Endothelial cell of umbilical vein (primary cell): Measurements from ENCODE around the gene PKD2L1.

Experiments
- CTCF ChIP-seq, 2 donors: IDR thresholded peaks; 1 replicate in 1 of 2; 2 replicates in 1 of 2; pipeline ENCODE4 v1.5.1; 2011; ENCODE audit warnings: low read length in 2 of 2, mild to moderate bottlenecking in 2 of 2, moderate library complexity in 2 of 2, control low read depth in 1 of 2, inconsistent platforms in 1 of 2, low read depth in 1 of 2; ENCODE audit not compliant: insufficient read depth in 1 of 2; ENCODE audit errors: extremely low read depth in 1 of 2
- EZH2 ChIP-seq: IDR thresholded peaks from 2 replicates; pipeline ENCODE4 v1.6.1; 2012; ENCODE audit warnings: borderline replicate concordance, low read depth, mild to moderate bottlenecking, moderate library complexity, low read length, inconsistent platforms; ENCODE audit not compliant: severe bottlenecking
- MYC ChIP-seq: IDR thresholded peaks from one replicate; pipeline ENCODE4 v1.6.1; 2011; ENCODE audit warnings: mild to moderate bottlenecking, low read depth, low read length
- POLR2A ChIP-seq: IDR thresholded peaks from 2 replicates; pipeline ENCODE4 v1.6.1; 2012; ENCODE audit warnings: low read depth, mild to moderate bottlenecking, control low read depth, low read length
- POLR2AphosphoS5 ChIP-seq: IDR thresholded peaks from 2 replicates; pipeline ENCODE4 v1.6.1; 2012; ENCODE audit warnings: low read depth, mild to moderate bottlenecking, control low read depth, low read length, moderate library complexity; ENCODE audit not compliant: insufficient read depth
- TF ChIP-seq, protein P1 (sequence below): IDR thresholded peaks from 2 replicates; pipeline ENCODE4 v1.6.1; 2011; ENCODE audit not compliant: insufficient read depth, insufficient read length

DNA sequence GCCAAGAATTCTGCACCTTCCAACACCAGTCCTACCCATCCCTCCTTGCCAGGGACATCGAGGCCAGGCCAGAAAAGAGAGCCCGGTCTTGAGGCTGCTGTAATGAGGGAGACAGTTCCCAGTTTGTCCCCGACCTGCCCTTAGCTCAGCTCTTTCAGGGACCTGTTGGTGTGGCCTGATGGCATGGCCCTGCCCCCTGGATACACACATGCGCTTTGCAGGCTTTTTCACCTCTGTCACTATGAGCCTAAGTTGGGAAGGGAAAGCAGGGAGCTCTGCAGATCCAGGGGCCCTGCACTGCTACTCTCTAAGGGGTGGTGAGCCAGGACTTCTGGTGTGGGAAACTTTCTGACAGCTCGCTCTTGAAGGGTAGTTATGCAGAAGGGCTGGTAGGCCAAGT is 19.1 kb upstream of the PKD2L1 start:
- TF ChIP-seq CTCF (IDR thresholded peaks at IDR 0.05; ENCODE audit: extremely low read depth in 1 of 2, insufficient read depth in 1 of 2, low read depth in 1 of 2, low read length in 2 of 2) (no peak), EZH2 (no peak), POLR2A (no peak), MYC (no peak), POLR2AphosphoS5 (no peak)
- TF ChIP-seq, protein P1, sequence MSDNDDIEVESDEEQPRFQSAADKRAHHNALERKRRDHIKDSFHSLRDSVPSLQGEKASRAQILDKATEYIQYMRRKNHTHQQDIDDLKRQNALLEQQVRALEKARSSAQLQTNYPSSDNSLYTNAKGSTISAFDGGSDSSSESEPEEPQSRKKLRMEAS: no peak
